Mammary epithelial cell (primary cell): ENCODE measurements around the gene PHEX.

Experiments
- CTCF ChIP-seq, 2 donors: IDR thresholded peaks in 1 of 2; conservative IDR thresholded peaks in 1 of 2; 2 replicates each; pipeline ENCODE4 v1.5.1; 2011 to 2012; ENCODE audit warnings: inconsistent platforms in 2 of 2, low read length in 2 of 2, mild to moderate bottlenecking in 2 of 2, control low read depth in 1 of 2, low read depth in 1 of 2; ENCODE audit not compliant: insufficient read depth in 1 of 2; ENCODE audit errors: extremely low read depth in 1 of 2
- EZH2 ChIP-seq: IDR thresholded peaks from 2 replicates; pipeline ENCODE4 v1.6.1; 2012; ENCODE audit warnings: low read length, inconsistent platforms, borderline replicate concordance

- TF ChIP-seq CTCF (conservative IDR thresholded peaks at IDR 0.05 in 1 of 2, IDR thresholded peaks at IDR 0.05 in 1 of 2; ENCODE audit: extremely low read depth in 1 of 2, insufficient read depth in 1 of 2, low read depth in 1 of 2, low read length in 2 of 2) (no peak), EZH2 (no peak)
These were observed 7.5 kb upstream of the PHEX start for GRCh38 chrX:22024577-22024976.
